IgD-negative memory B cell (primary cell): ENCODE measurements around the gene GABRG3. TPM values are rescaled to one million over a fixed set of nuclear protein-coding genes. Genes with fewer than 3 reads are reported as not detected.

ENCODE experiments used
- H3K27ac Mint-ChIP-seq, 3 donors: one replicate each; pipeline ENCODE4 v1.8.0; 2020 to 2022; ENCODE audit warnings: mild to moderate bottlenecking in 3 of 3, mixed read lengths in 3 of 3, moderate library complexity in 1 of 3
- H3K27me3 Mint-ChIP-seq: one replicate; pipeline ENCODE4 v1.8.0; 2021; ENCODE audit warnings: mixed read lengths
- H3K36me3 Mint-ChIP-seq: one replicate; pipeline ENCODE4 v1.8.0; 2020; ENCODE audit warnings: mild to moderate bottlenecking, mixed read lengths
- H3K4me1 Mint-ChIP-seq, 3 donors: one replicate each; pipeline ENCODE4 v1.8.0; 2020 to 2022; ENCODE audit warnings: mixed read lengths in 3 of 3, mild to moderate bottlenecking in 1 of 3
- H3K4me3 Mint-ChIP-seq, 4 donors: one replicate each; pipeline ENCODE4 v1.8.0; 2020 to 2022; ENCODE audit warnings: mild to moderate bottlenecking in 4 of 4, mixed read lengths in 4 of 4, moderate library complexity in 3 of 4
- H3K9me3 Mint-ChIP-seq, 3 donors: one replicate each; pipeline ENCODE4 v1.8.0; 2020 to 2021; ENCODE audit warnings: mixed read lengths in 3 of 3, mild to moderate bottlenecking in 1 of 3
- polyA plus RNA-seq: library from polyadenylated mRNA; unstranded; fragments of 300-500 nt; fragmentation: Illumina TruSeq; gene quantifications from one replicate; pipeline ENCODE4 v1.2.3, GENCODE V29; 2021

The GABRG3 gene
- not detected for polyA plus RNA-seq

DNA sequence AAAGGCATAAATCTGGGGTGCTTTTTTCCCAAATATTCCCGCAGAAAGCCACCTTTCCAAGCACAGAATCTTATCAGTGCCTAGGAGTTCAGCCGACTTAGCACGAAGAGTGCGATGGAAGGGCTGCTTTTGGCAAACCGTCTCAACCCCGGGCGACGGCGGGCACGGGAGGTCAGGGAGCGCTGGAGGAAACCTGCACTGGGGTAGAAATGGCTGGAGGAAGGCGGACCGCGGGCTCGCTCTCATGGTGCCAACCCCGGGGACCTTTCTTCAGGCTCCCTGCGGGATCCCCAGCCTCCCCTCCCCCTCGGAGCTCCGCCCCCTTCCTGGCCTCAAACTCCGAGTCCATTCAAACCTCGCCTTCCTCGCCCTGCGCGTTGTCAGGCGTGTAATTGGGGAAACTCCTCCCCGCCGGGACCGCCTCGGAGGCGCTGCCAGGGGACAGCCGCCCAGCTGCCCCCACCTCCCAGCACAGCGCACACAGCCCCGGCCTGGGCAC lies at the start of gene GABRG3:
Gene GABRG3 (plus strand): TSS at position 470 of the 499 bp plus-strand sequence.
- H3K36me3 Mint-ChIP-seq: no peaks in the 10 kb centered on the region
- H3K4me1 Mint-ChIP-seq: no peaks in the 10 kb centered on the region
- H3K9me3 Mint-ChIP-seq: peaks cover 0 to 3% (median 2%) of the 10 kb centered on the region in 3 donors
- H3K27ac Mint-ChIP-seq: no peak within 1 kb of the TSS
- peaks cover 8% of the 10 kb centered on the region for H3K27me3 Mint-ChIP-seq
- H3K4me3 Mint-ChIP-seq: no peak within 1 kb of the TSS

DNA sequence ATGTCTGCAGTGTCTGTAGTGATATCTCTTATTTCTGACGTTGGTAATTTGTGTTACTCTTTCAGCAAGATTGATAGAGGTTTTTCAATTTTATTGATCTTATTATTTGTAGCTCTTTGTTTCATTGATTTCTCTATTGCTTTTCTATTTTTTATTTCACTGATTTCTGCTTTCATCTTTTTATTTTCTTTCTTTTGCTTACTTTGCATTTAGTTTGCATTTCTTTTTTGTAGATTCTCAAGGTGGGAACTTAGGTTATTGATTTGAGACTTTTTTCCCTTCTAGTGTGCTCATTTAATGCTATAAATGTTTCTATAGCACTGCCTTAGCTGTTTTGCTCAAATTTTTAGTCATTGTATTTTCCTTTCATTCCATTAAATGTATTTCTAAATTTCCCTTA lies 49.5 kb upstream of the GABRG3 start:
- Mint-ChIP-seq H3K27me3 (no peaks in the 10 kb centered on the region), H3K4me1 (no peaks in the 10 kb centered on the region), H3K4me3 (no peak overlapping the region), H3K9me3 (peaks cover 0 to 10% (median 2%) of the 10 kb centered on the region in 3 donors), H3K27ac (no peak overlapping the region), H3K36me3 (peaks cover 1% of the 10 kb centered on the region)

DNA sequence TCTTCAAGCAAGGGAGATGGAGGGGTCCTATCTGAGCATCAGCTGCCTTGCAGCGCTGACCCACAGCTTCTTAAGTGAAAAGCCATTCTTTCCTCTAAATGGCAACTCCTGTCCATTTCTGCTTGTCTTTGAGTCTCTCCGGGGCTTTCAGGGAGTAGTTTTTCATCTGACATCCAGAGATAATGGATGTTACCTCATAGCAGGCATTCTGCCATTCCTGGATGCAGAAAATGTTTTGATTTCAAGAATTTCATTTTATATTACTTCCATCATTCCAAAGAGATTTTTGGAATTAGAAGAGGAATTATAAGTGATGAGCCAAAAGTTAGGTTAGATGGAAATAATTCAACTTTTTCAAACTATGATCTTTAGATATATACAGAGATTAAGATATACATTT lies 44.9 kb upstream of the GABRG3 start:
- peak overlapping the region in 1 of 3 donors; percentile 35 for H3K27ac Mint-ChIP-seq
- peaks cover 0 to 7% (median 2%) of the 10 kb centered on the region in 3 donors for H3K9me3 Mint-ChIP-seq
- no peaks in the 10 kb centered on the region for H3K4me1 Mint-ChIP-seq
- H3K36me3 Mint-ChIP-seq: peaks cover 1% of the 10 kb centered on the region
- no peak overlapping the region for H3K4me3 Mint-ChIP-seq
- H3K27me3 Mint-ChIP-seq: no peaks in the 10 kb centered on the region

DNA sequence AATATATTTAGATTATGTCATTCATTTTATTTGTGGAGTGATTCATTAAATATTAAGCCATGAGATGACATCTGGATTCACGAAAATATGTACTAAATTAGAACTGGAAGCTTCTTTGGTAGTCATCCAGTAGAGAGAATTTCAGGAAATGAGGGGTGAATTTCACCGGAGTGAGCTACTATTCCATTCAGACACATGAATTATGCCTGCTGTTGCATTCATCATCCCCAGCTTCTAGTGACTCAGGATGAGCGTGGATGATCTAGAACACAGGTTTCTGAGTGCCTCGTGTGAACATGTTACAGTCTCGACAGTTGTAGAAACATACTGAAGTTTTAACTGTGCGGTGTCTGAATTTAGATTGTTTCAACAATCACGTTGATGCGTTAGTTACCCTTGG lies 42.9 kb upstream of the GABRG3 start:
- Mint-ChIP-seq H3K9me3 (peaks cover 0 to 4% (median 2%) of the 10 kb centered on the region in 3 donors), H3K4me3 (no peak overlapping the region), H3K27me3 (no peaks in the 10 kb centered on the region), H3K27ac (peak overlapping the region in 1 of 3 donors; percentile 59), H3K36me3 (no peaks in the 10 kb centered on the region), H3K4me1 (no peaks in the 10 kb centered on the region)

DNA sequence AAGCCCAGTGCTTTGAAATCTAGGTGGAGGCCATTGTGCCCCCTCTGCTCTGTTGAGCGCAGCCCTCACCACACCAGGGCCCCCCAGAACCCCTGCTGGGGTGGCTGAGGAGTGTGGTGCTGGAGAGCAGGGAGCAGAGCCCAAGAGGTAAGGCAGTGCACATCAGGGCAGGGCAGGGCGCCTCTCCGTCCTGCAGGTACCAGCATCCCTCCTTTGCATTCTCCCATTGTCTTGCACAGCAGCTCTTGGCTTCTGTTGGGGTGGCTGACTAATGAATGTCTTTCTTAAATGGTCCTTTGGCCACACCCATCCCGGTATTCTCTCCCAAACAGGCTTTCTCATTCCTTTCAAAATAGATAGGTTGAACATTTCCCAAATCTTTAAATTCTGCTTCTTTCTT lies 41.4 kb upstream of the GABRG3 start:
- H3K9me3 Mint-ChIP-seq: peaks cover 0 to 9% (median 1%) of the 10 kb centered on the region in 3 donors
- no peaks in the 10 kb centered on the region for H3K4me1 Mint-ChIP-seq
- H3K36me3 Mint-ChIP-seq: no peaks in the 10 kb centered on the region
- H3K27ac Mint-ChIP-seq: no peak overlapping the region
- H3K4me3 Mint-ChIP-seq: no peak overlapping the region
- H3K27me3 Mint-ChIP-seq: no peaks in the 10 kb centered on the region

DNA sequence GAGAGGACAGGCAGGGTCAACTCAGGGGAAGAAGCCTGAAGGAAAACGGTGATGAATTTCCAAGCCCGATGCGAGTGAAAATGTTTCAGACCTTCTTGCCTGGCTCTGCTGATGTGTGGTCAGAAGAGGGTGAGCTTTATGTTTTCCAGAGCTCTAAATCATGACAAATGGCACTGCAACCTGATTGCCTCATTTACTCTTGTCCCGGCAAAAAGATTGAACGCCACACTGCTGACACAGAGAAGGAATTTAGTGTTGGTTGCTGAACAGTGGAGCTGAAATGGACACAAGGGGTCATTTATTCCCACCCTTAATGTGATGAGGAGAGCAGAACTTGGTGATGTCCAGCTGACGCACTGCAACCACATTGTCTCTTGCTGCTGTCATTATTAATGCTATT lies 36.1 kb upstream of the GABRG3 start:
- no peak overlapping the region for H3K27ac Mint-ChIP-seq
- H3K27me3 Mint-ChIP-seq: no peaks in the 10 kb centered on the region
- no peaks in the 10 kb centered on the region for H3K36me3 Mint-ChIP-seq
- peaks cover 1 to 24% (median 5%) of the 10 kb centered on the region in 3 donors for H3K9me3 Mint-ChIP-seq
- H3K4me1 Mint-ChIP-seq: no peaks in the 10 kb centered on the region
- no peak overlapping the region for H3K4me3 Mint-ChIP-seq

DNA sequence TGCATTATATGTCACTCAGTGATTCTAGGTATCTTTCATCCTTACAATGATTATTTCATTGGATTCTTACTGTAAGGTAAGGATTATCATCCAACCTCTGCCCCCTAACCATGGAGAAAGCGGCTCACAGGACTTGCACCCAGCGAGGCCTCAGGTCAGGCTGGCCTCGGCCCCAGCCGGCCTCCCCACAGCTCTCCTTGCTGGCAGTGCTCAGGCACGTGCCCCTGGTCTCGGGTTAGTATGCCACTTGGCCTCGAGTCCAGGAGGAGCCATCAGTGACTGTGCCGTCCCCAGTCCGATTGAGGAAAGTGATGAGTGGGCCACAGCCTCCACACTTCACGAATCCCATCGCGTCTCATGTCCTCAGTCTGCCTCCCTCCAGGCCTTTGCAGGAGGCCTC lies 35.7 kb upstream of the GABRG3 start:
- H3K27ac Mint-ChIP-seq: no peak overlapping the region
- H3K4me3 Mint-ChIP-seq: no peak overlapping the region
- no peaks in the 10 kb centered on the region for H3K27me3 Mint-ChIP-seq
- no peaks in the 10 kb centered on the region for H3K4me1 Mint-ChIP-seq
- H3K36me3 Mint-ChIP-seq: no peaks in the 10 kb centered on the region
- peaks cover 1 to 22% (median 5%) of the 10 kb centered on the region in 3 donors for H3K9me3 Mint-ChIP-seq

DNA sequence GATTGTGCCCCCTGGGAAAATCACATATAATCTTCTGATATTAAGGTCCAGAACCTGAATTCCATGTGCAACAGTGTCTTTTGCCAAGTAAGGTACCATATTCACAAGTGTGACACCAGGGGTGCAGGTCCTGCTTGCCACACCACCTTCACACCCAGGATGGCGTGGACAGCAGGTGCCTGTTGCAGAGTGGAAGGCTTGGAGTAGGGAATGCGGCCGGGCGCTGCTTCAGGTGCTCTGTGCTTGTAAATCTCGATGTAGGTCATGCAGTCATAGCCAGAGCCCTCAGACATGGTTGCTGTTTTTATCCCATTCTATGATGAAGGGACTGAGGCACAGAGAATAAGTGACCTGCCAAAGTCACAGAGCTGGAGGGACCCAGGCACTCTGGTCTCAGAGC lies 34.5 kb upstream of the GABRG3 start:
- Mint-ChIP-seq H3K27ac (no peak overlapping the region), H3K4me3 (no peak overlapping the region), H3K4me1 (no peaks in the 10 kb centered on the region), H3K27me3 (no peaks in the 10 kb centered on the region), H3K9me3 (peaks cover 1 to 21% (median 5%) of the 10 kb centered on the region in 3 donors), H3K36me3 (no peaks in the 10 kb centered on the region)

DNA sequence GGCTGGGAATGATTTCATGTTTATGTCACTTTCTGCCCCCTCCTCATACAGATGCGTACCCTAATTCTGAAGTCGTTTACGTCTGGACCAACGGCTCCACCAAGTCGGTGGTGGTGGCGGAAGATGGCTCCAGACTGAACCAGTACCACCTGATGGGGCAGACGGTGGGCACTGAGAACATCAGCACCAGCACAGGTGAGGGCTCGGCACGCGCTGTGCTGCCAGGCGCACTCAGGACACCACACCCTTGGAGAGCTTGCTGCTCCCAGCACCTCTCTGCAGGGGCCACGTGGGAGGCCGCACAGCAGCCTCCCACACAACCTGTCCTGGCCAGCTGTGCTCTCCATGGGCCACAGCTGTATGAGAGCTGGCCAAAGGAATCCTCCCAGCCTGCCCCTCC lies 33.8 kb upstream of the GABRG3 start:
- peaks cover 1 to 21% (median 5%) of the 10 kb centered on the region in 3 donors for H3K9me3 Mint-ChIP-seq

DNA sequence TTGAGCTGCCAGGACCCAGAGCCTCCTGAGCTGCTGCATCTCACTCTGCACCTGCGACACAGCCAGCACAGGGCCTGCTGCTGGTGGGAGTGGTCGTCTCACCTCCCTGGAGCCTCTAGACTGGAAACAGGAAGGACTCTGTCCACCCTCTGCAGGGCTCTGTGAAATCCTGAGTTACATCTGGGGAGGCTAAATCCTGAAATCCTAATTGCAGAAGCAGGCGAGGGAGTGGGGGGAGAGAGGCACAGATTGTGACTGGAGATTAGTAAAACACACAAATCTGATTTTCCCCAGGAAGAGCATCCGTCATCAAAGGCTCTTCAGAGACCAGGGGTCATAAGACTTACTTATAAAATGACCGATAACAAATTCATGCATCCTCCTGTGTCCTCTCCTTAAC lies 31.6 kb upstream of the GABRG3 start:
- Mint-ChIP-seq H3K27ac (no peak overlapping the region), H3K9me3 (peaks cover under 1 to 15% (median 6%) of the 10 kb centered on the region in 3 donors), H3K4me3 (no peak overlapping the region), H3K36me3 (no peaks in the 10 kb centered on the region), H3K27me3 (no peaks in the 10 kb centered on the region), H3K4me1 (peaks cover 0 to 1% (median 0%) of the 10 kb centered on the region in 3 donors)

More for the DNA sequence above, 33.8 kb upstream of the GABRG3 start:
- no peak overlapping the region for H3K27ac Mint-ChIP-seq
- H3K27me3 Mint-ChIP-seq: no peaks in the 10 kb centered on the region
- H3K36me3 Mint-ChIP-seq: no peaks in the 10 kb centered on the region
- H3K4me1 Mint-ChIP-seq: no peaks in the 10 kb centered on the region
- no peak overlapping the region for H3K4me3 Mint-ChIP-seq

DNA sequence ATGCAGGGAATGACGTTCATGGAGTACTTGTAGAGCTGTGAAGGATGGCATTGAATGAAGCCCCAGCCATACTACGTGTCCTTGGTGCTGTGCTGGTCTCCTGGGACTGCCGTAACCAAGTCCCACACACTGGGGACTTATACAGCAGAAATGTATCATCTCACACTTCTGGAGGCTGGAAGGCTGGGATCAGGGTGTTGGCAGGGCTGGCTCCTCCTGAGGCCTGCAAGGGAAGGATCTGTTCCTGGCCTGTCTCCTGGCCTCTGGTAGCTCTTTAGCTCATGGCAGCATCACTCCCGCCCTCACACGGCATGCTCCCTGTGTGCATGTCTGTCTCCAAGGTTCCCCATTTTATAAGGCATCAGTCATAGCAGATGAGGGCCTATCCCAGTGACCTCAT lies 29.5 kb upstream of the GABRG3 start:
- Mint-ChIP-seq H3K27ac (peak overlapping the region in 1 of 3 donors; percentile 35), H3K36me3 (no peaks in the 10 kb centered on the region), H3K27me3 (no peaks in the 10 kb centered on the region), H3K4me3 (no peak overlapping the region), H3K4me1 (peaks cover 0 to 1% (median 0%) of the 10 kb centered on the region in 3 donors), H3K9me3 (peaks cover 0 to 14% (median 5%) of the 10 kb centered on the region in 3 donors)

DNA sequence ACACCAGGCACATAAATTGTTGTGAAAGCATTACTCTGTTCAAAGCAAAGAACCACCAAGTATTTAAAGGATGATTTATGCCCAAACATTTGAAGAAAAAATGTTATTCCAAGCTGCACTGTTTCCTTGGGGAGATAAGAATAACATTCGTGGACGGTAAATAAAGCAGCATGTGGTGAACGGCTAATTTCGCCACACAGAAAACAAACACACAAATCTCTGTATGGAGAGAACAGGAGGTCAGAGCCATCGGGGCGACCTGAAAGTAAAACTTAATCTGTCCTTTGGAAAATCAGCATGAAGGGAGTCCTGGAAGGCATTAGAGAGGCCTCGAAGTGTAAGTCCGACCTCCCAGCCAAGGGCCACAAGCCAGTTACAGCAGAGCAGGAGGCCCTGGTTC lies 27.1 kb upstream of the GABRG3 start:
- Mint-ChIP-seq H3K4me3 (no peak overlapping the region), H3K27me3 (no peaks in the 10 kb centered on the region), H3K4me1 (peaks cover 0 to 1% (median 0%) of the 10 kb centered on the region in 3 donors), H3K27ac (no peak overlapping the region), H3K36me3 (no peaks in the 10 kb centered on the region), H3K9me3 (peaks cover 1 to 19% (median 5%) of the 10 kb centered on the region in 3 donors)

DNA sequence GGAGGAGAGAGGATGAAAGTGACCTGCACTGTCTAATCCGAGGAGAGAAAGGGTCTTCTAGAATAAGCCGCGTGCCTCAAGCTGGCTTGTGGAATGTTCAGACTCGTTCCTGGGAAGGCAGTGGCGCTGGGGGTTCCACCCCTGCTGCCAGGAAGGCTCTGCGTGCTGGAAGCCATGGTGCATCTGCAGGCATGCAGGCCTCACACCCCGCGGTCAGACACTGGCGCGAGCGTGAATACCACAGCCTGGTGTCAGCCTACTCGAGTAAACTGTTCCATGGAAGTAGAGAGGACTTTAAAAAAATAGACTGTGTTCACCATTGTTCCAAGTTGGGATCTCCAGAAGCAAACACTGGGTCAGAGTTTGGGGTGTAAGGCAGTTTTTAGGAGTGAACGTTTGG lies 25.9 kb upstream of the GABRG3 start:
- Mint-ChIP-seq H3K27ac (peak overlapping the region in 1 of 3 donors; percentile 57), H3K4me3 (no peak overlapping the region), H3K4me1 (peaks cover 0 to 1% (median 0%) of the 10 kb centered on the region in 3 donors), H3K9me3 (peaks cover 1 to 16% (median 2%) of the 10 kb centered on the region in 3 donors), H3K27me3 (no peaks in the 10 kb centered on the region), H3K36me3 (no peaks in the 10 kb centered on the region)

DNA sequence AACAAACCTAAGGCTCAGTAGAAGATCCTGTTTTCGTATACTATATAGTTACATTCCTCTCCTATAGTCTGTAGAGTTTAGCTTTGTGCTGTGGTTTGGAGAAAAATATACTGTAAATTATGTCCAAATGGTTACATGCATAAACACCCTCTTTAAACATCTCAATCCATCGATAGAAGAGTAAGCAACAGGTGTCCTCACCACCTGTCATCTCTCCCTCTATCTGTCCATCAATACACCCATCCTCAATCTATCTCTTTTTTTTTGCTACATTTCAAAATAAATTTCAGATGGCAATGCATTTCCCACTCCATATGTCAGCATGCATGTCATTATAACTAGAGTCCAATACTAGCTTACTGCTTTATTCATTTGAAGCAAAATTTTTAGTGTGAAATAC lies 21.0 kb upstream of the GABRG3 start:
- H3K4me3 Mint-ChIP-seq: no peak overlapping the region
- H3K36me3 Mint-ChIP-seq: no peaks in the 10 kb centered on the region
- H3K27me3 Mint-ChIP-seq: no peaks in the 10 kb centered on the region
- peak overlapping the region in 1 of 3 donors; percentile 1 for H3K27ac Mint-ChIP-seq
- H3K4me1 Mint-ChIP-seq: no peaks in the 10 kb centered on the region
- H3K9me3 Mint-ChIP-seq: peaks cover 2 to 29% (median 14%) of the 10 kb centered on the region in 3 donors

DNA sequence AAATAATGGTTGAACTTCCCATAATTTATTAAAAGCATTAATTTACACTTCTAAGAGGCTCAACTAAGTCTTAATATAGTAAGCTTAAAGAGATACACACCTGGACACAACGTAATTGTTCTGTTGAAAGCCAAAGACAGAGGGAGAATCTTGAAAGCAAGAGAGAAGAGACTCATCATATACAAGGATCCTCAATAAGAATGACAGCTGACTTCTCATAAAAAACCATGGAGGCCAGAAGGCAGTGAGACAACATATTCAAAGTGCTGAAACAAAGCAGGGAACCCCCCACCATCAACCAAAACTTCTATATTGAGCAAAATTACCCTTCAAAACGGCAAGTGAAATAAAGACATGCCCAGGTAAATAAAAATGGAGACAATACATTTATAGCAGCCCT lies 16.6 kb upstream of the GABRG3 start:
- no peak overlapping the region for H3K27ac Mint-ChIP-seq
- H3K4me1 Mint-ChIP-seq: no peaks in the 10 kb centered on the region
- H3K27me3 Mint-ChIP-seq: no peaks in the 10 kb centered on the region
- H3K4me3 Mint-ChIP-seq: no peak overlapping the region
- H3K9me3 Mint-ChIP-seq: peaks cover 6 to 19% (median 14%) of the 10 kb centered on the region in 3 donors
- H3K36me3 Mint-ChIP-seq: no peaks in the 10 kb centered on the region

DNA sequence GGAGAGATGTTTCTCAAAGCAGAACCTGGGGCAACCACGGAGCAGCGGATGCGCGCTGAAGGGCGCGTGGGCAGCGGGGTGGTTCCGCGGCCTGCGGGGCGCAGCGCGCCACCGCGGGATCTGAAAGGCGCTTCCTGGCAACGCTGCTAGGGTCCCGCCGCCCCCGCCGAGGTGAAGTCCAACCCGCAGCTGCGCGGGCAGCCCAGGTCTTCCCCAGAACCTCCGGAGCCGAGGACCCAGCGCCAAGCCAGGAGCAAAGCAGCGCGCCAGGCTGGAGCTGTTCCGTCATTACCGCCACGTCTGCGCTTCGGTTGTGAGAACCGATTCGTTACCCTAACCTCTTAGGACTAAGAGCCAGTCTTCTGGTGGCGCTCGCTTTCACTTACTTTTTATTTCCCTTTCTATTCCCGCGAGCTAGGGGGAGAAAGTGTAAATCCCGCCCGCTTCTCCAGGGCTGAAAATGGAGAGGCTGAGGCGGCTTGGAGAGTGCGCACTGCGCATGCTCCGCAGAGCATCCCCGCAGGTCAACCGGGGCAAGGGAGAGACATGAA lies 3.2 kb upstream of the GABRG3 start:
- no peaks in the 10 kb centered on the region for H3K4me1 Mint-ChIP-seq
- H3K36me3 Mint-ChIP-seq: no peaks in the 10 kb centered on the region
- peaks cover 2 to 3% (median 2%) of the 10 kb centered on the region in 3 donors for H3K9me3 Mint-ChIP-seq
- H3K27me3 Mint-ChIP-seq: peaks cover 8% of the 10 kb centered on the region
- H3K4me3 Mint-ChIP-seq: no peak overlapping the region
- no peak overlapping the region for H3K27ac Mint-ChIP-seq
